Activated naive CD4-positive, alpha-beta T cell treated with anti-CD3 and anti-CD28 coated beads, Interleukin-2, amount 50 U/mL, for 16 hours (primary cell): ENCODE data around the gene JAKMIP1.
A peak's percentile ranks its signal among the peaks of the same experiment; 100 is the strongest.

Source experiments
- DNase-seq: peaks from one replicate; pipeline ENCODE4 v3.0.0-alpha.2; 2020

The JAKMIP1 gene

GRCh38 chr4:6200011-6200921, at the start of gene JAKMIP1:
Gene JAKMIP1, minus strand, starts transcription at chr4:6200549. Its CDS starts 87,699 bp downstream, at chr4:6112850.
- peak; percentile 73 for DNase-seq

DNA sequence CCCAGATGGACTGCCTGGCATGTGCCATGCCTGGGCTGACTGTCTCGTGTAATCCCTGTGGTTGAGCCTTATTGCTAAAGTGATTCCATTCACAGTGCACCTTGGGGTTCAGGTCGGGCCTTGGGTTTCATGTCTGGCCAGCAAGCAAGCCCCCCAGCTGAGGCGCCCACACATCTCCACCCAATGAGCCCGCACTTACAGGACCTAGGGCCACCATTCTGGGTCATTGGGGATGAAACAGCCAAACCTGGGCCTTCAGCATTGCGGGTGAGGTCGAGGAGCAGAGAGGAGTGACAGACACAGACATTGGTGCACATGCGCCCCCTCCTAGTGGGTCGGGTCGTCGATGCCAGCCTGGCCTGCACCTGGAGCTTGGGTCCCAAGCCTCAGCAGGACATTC, 48.0 kb upstream of the JAKMIP1 start:
- DNase-seq, result no peak

- DNase-seq, result no peak
Observed at GRCh38 chr4:6246170-6246634, 45.9 kb upstream of the JAKMIP1 start.

- no peak for DNase-seq
Observed at GRCh38 chr4:6245246-6246169, 45.2 kb upstream of the JAKMIP1 start.

- no peak for DNase-seq
Observed at GRCh38 chr4:6242271-6243029, 42.1 kb upstream of the JAKMIP1 start.

GRCh38 chr4:6241062-6241845, 40.9 kb upstream of the JAKMIP1 start:
- DNase-seq, result no peak

GRCh38 chr4:6239968-6240367, 39.6 kb upstream of the JAKMIP1 start:
- DNase-seq, result no peak

DNA sequence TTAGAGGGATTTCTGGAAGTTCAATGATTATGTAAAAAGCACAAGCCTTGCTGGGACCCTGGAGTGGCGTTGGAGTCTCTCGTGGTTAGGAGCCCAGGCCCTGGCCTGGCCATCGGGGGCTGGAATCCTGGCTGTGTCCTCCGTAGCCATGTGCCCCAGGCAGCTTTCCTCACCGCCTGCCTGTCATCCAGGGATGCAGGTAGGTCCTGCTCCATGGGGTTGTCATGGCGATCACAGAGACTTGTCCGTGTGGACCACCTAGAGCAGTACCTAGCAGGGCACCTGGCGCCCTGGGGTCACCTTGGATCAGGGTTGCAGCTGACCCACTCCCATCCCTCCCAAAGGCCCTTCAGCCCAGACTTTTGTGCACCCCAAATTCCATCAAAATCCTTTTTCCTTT, 39.1 kb upstream of the JAKMIP1 start:
- no peak for DNase-seq

GRCh38 chr4:6236816-6237390, 36.6 kb upstream of the JAKMIP1 start:
- DNase-seq, result no peak

DNA sequence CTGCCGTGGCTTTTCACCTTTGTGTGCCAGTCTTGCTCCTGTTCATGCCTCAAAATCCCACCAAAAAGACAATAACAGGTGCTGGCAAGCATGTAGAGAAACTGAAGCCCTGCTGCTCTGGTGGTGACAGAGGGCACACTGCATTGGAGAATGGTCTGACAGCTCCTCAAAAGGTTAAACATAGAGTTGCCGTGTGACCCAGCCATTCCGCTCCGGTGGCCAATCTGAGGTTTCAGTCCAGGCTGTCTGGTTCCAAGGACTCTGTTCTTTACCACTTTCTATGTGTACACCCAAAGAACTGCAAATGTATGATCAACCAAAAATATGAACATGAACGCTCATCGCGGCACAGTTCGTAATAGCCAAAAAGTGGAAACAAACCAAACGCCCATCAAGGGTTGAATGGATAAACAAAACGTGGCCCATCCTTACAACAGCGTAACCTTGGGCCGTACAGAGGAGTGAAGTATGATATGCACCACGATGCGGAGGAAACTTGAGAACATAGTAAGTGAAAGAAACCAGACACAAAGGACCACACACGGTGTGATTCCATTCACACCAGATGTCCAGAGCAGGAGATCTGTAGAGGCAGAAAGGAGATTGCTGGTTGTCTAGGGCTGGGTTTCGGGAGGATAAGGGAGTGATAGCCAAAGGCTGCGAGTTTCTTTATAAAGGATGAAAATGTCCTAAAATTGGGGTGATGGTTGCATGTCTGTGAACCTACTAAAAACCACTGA, 35.7 kb upstream of the JAKMIP1 start:
- no peak for DNase-seq

GRCh38 chr4:6235012-6235411, 34.7 kb upstream of the JAKMIP1 start:
- DNase-seq, result no peak

DNA sequence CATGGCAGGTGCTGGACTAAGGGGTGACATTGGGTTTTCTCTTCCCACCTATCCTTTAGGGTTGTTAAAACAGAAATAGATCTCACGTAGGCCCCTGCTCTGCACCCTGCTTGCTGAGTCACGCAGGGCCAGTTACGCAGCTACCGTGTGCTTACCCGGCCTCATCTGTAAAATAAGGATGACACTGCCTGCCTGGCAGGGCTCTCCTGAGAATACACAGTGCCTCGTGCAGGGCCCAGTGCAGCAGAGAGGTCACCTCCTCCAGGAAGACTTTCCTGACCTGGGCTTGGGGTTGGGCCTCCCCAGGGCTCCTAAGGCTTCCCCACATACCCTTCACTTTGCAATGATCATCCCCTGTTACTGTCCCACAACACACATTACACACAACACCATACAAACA, 33.6 kb upstream of the JAKMIP1 start:
- no peak for DNase-seq

DNA sequence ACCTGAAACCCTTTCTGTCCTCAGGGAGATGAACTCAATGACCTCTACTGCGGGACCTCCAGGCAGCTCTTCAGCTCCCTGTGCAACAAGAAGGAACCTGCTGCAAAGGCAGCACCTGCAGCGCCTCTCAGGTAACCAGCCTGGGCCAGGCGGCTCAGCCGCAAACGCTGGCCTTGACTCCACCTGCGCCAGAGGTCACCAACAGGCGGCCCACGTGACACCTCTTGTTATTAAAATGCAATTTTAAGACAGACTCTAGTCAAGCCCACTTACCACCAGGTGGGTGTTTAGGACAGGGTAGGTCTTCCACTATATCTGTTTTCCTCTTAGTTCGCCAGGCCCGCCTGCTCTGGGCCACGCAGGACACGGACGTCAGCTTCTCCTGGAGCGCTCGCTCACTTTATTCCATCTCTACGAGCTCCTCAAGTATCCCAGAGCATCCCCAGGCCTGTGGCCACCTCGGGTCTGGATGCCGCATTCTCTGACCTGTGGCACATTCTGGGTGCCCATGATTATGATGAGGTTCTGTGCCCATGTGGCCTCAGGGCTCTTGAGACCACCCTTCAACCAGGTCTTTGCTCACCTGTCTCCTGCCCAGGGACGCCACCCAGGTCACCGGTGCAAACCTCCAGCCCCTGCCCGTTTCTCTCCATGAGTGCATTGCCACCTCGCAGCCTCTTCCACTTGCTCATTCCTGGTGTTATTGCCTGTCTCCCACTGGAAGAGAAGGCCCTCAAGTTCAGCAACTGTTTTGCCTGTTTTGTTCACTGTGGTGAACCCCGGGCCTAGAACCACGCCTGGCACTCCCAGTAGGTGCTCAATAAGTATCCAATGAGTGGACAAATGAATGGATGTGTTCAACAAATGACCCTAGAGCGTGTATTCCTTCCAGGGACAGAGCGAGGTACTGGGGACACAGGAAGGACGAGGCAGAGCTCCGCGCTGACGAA, 32.8 kb upstream of the JAKMIP1 start:
- DNase-seq, result no peak

DNA sequence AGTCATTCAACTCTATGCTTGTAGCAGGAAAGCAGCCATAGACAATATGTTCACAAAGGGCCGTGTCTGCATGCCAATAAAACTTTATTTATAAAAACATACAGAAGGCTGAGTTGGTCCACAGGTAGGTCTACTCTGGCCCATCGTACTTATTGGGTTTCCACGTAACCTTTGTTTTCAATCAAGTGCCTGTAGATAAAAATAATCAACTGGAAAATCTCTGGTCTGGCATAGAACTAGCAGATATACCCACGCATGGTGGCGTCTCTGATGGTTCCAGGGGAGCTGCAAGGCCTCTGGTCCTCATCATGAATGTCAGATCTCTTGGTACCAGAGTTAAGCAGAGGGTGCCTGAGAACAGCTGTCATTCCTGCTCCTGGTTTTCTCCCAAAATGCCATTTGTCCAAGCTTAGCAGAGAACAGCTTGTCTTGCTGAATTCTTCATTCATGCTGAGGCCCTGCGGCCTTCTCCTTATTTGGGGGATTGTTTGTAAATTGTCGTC, 31.4 kb upstream of the JAKMIP1 start:
- DNase-seq, result no peak

DNA sequence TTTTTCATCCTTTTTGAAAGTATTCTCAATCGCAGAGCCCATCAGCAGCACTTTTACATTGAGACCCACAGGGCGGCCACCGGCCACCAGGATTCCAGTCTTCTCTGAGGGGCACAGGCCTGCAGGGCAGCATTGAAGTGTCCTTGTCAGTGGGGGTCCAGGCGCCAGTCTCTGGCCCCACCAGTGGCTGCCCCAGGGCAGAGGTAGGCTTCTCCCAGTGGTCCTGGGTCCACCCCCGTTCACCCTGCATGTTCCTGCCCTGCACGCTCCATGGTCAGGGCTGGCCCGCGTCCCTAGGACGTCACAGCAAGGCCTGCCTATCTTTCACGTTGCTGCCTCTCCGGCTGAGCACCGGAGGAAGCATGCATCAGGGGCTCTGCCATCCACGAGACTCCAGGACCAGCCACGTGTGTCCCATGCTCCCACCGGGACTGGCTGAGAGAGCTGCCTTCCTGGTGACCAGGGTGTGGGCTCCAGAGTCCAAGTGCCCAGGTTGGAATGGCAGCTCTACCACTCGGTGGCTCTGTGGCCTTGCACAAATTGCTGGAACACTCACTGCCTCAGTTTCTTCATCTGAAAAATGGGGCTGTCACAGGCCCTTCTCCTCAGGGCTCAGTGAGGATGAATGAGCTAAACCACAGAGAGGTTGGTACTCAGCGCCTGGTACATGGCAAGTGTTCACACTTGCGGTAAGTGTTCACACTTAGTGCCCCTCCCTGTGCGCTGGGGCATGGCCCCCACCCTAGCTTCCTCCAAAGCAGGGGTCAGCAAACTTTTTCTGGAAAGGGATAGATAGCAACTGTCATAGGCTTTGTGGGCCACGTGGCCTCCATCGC, 30.7 kb upstream of the JAKMIP1 start:
- no peak for DNase-seq

DNA sequence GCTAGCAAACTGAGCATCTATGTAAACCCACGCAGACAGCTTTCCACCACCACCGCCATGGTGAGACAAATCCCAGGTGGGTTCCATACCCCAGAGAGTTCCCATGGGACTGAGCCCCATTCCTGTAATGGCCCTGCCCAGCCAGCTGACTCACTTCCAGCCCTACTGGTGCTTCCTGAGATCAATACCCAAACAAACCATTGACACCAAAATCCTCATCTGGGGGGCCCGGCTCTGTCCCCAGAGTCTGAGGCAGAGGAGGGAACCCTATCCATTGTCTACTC, 30.1 kb upstream of the JAKMIP1 start:
- DNase-seq, result no peak

GRCh38 chr4:6229671-6230501, 29.5 kb upstream of the JAKMIP1 start:
- no peak for DNase-seq

GRCh38 chr4:6229095-6229494, 28.7 kb upstream of the JAKMIP1 start:
- no peak for DNase-seq
